GM12892 (cell line): ENCODE data around the gene MDM1.

ENCODE experiments used
- POLR2A ChIP-seq: IDR thresholded peaks from 2 replicates; pipeline ENCODE4 v1.6.1; 2011; ENCODE audit warnings: low read depth, low read length, control low read depth
- TAF1 ChIP-seq: IDR thresholded peaks from 2 replicates; pipeline ENCODE4 v1.6.1; 2011; ENCODE audit warnings: low read depth, mild to moderate bottlenecking, control low read depth, low read length, borderline replicate concordance

DNA sequence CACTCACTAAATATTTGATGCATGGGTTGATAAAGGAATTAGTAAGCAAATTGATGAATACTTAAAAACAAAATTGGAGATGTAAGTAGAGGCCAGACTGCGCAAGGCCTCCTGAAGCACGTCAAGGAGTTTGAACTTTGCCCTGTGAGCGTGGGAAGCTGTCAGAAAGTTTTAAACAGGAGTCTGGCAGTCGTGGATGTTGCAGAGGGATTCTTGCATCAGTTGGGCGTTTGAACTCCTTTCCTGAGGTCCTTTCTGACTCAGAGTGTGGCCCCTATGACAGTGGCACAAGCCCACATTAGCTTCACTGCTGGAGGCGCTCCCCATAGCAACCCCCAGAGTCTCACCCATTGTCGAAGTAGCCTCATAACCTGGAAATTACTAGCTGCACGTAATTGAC is 60.8 kb downstream of the MDM1 start:
- TF ChIP-seq POLR2A (no peak), TAF1 (no peak)
